Upper lobe of left lung (tissue), 4 donors: ENCODE results near the gene HLA-B.

Experiments
- CTCF ChIP-seq, 6 experiments: fragments of 450-650 bp in 4 of 6; fragments of 200-600 bp in 2 of 6; sonication (generic) in 2 of 6; IDR thresholded peaks; one replicate each; pipeline ENCODE4 v1.5.1; 2016 to 2019; ENCODE audit warnings: antibody characterized with exemption in 6 of 6
- POLR2A ChIP-seq, 4 donors: fragments of 450-650 bp; IDR thresholded peaks; one replicate each; pipeline ENCODE4 v1.5.1; 2016 to 2017; ENCODE audit warnings: antibody characterized with exemption in 4 of 4, mild to moderate bottlenecking in 2 of 4
- POLR2AphosphoS5 ChIP-seq, 2 donors: sonication (generic); formaldehyde crosslinking; IDR thresholded peaks; one replicate each; pipeline ENCODE4 v1.5.1; 2017; ENCODE audit warnings: antibody characterized with exemption in 2 of 2

- TF ChIP-seq POLR2A (IDR thresholded peaks at IDR 0.05): no peak
- no peak for TF ChIP-seq CTCF (IDR thresholded peaks at IDR 0.05)
- no peak for TF ChIP-seq POLR2AphosphoS5 (IDR thresholded peaks at IDR 0.05)
These were observed 6.6 kb downstream of the HLA-B start for GRCh38 chr6:31350196-31351032.
